Type B pancreatic cell (in vitro differentiated cells): Measurements from ENCODE around the gene MED8. TPM values are rescaled to one million over a fixed set of nuclear protein-coding genes. Genes with fewer than 3 reads are reported as not detected.
A peak's percentile ranks its signal among the peaks of the same experiment; 100 is the strongest.
"Not testable (repeated sequence)": the region's sequence is repeated elsewhere in the genome, so short reads cannot be mapped to it uniquely, and the experiment has no call there.

Experiments used
- DNase-seq: peaks from one replicate; pipeline ENCODE4 v3.0.0; 2021; ENCODE audit warnings: mixed read lengths; ENCODE audit not compliant: unreplicated experiment; ENCODE audit errors: extremely low spot score
- H3K27ac Mint-ChIP-seq: 2 replicates; pipeline ENCODE4 v1.8.0; 2021; ENCODE audit warnings: mild to moderate bottlenecking, mixed read lengths
- H3K27me3 Mint-ChIP-seq: 2 replicates; pipeline ENCODE4 v1.8.0; 2021; ENCODE audit warnings: mixed read lengths
- H3K36me3 Mint-ChIP-seq: 2 replicates; pipeline ENCODE4 v1.8.0; 2021; ENCODE audit warnings: mixed read lengths
- H3K4me1 Mint-ChIP-seq: one replicate; pipeline ENCODE4 v1.8.0; 2021; ENCODE audit warnings: mixed read lengths; ENCODE audit not compliant: unreplicated experiment
- H3K4me3 Mint-ChIP-seq: 2 replicates; pipeline ENCODE4 v1.8.0; 2021; ENCODE audit warnings: mild to moderate bottlenecking, mixed read lengths
- H3K9me3 Mint-ChIP-seq: 2 replicates; pipeline ENCODE4 v1.8.0; 2021; ENCODE audit warnings: mixed read lengths
- total RNA-seq: library from RNA; stranded (reverse); gene quantifications from 2 replicates; pipeline ENCODE4 v1.2.1, GENCODE V29; 2021; ENCODE audit warnings: low replicate concordance
- TF ChIP-seq, protein P1 (sequence below): fragments of 200-600 bp; sonication (generic); conservative IDR thresholded peaks from 2 replicates; pipeline ENCODE4 v1.5.0; 2021; ENCODE audit warnings: antibody characterized with exemption, mild to moderate bottlenecking

The MED8 gene
- total RNA-seq, 1 donor from 2014 or later, result 37.2 TPM

DNA sequence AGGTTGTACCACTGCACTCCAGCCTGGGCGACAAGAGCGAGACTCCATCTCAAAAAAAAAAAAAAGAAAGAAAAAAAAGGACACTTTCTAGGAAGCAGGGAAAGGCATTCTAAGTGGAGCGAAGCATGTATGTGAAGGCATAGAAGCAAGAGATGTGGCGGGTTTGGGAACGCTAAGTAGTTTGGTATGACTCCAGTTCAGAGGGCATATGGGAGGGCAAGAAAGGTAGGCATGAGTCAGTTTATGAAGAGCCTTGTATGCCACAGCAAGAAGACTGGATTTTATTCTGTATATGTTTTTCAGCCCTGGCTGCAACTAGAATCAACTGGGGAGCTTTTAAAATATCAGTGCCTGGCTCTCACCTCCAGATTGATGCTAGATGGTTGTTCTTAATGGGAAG, 17.4 kb downstream of the MED8 start:
- no peaks in the 10 kb centered on the region for H3K27me3 Mint-ChIP-seq
- H3K27ac Mint-ChIP-seq, result no peak overlapping the region
- H3K4me1 Mint-ChIP-seq, result peaks cover 12% of the 10 kb centered on the region
- no peaks in the 10 kb centered on the region for H3K36me3 Mint-ChIP-seq
- DNase-seq, result no peak
- no peaks in the 10 kb centered on the region for H3K9me3 Mint-ChIP-seq
- TF ChIP-seq, protein P1, sequence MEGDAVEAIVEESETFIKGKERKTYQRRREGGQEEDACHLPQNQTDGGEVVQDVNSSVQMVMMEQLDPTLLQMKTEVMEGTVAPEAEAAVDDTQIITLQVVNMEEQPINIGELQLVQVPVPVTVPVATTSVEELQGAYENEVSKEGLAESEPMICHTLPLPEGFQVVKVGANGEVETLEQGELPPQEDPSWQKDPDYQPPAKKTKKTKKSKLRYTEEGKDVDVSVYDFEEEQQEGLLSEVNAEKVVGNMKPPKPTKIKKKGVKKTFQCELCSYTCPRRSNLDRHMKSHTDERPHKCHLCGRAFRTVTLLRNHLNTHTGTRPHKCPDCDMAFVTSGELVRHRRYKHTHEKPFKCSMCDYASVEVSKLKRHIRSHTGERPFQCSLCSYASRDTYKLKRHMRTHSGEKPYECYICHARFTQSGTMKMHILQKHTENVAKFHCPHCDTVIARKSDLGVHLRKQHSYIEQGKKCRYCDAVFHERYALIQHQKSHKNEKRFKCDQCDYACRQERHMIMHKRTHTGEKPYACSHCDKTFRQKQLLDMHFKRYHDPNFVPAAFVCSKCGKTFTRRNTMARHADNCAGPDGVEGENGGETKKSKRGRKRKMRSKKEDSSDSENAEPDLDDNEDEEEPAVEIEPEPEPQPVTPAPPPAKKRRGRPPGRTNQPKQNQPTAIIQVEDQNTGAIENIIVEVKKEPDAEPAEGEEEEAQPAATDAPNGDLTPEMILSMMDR, result no peak
- H3K4me3 Mint-ChIP-seq, result no peak overlapping the region

DNA sequence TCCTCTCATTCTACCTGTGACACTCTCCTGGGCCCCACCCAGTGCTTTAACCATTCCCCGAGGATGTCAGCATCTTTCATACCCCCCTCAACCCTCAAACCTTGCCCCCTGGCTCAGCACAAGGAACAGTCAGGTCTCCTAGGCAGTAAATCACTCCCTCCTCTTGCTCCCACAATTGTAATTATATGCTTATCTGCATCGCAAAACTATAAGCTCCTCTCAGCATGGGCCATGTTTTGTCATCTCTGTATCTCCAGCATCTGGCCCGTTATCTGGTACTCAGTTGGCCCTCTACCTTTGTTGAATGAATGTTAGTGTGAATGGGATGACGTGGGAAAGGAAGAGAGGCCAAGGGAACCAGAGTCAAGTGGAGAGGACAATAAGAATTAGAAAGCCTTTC, 19.0 kb downstream of the MED8 start:
- Mint-ChIP-seq H3K4me3 (peak overlapping the region; percentile 30), H3K9me3 (no peaks in the 10 kb centered on the region), H3K27ac (no peak overlapping the region), H3K27me3 (no peaks in the 10 kb centered on the region), H3K4me1 (peaks cover 16% of the 10 kb centered on the region), H3K36me3 (peaks cover 7% of the 10 kb centered on the region)
- TF ChIP-seq, protein P1, result no peak
- DNase-seq, result no peak

DNA sequence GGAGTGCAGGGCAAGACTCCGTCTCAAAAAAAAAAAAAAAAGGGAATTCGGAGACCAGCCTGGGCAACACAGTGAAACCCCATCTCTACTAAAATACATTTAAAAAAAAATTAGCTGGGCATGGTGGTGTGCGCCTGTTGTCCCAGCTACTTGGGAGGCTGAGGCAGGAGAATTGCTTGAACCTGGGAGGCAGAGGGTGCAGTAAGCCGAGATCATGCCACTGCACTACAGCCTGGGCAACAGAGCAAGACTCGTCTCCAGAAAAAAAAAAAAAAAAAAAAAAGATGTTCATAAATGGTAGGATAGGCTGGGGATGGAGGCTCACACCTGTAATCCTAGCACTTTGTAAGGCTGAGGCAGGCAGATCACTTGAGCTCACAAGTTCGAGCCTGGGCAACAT, 19.8 kb downstream of the MED8 start:
- not testable (repeated sequence) for H3K9me3 Mint-ChIP-seq, H3K27ac Mint-ChIP-seq, H3K4me3 Mint-ChIP-seq, DNase-seq, H3K27me3 Mint-ChIP-seq
- peaks cover 22% of the 10 kb centered on the region for H3K4me1 Mint-ChIP-seq
- H3K36me3 Mint-ChIP-seq, result peaks cover 13% of the 10 kb centered on the region

DNA sequence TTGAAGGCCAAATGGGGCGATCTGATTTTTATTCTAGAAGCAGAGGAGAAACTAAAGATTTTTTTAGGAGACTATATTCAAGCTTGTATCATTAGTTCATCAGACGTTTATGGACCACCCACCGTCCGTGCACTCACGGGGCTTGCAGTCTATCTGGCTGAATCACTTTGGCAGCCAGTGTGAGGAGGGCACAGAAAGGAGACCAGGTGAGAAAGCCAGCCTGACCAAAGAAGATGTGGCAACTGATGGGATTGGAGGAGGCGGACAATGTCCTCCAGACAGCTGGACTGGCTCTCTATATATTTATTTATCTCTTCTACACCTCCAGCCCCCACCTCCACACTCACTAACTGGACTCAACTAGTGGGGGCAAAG, 21.0 kb downstream of the MED8 start:
- TF ChIP-seq, protein P1, result no peak
- no peaks in the 10 kb centered on the region for H3K9me3 Mint-ChIP-seq
- no peaks in the 10 kb centered on the region for H3K27me3 Mint-ChIP-seq
- H3K4me3 Mint-ChIP-seq, result peak overlapping the region; percentile 88
- H3K4me1 Mint-ChIP-seq, result peaks cover 22% of the 10 kb centered on the region
- peaks cover 23% of the 10 kb centered on the region for H3K36me3 Mint-ChIP-seq
- H3K27ac Mint-ChIP-seq, result peak overlapping the region; percentile 90
- DNase-seq, result no peak

DNA sequence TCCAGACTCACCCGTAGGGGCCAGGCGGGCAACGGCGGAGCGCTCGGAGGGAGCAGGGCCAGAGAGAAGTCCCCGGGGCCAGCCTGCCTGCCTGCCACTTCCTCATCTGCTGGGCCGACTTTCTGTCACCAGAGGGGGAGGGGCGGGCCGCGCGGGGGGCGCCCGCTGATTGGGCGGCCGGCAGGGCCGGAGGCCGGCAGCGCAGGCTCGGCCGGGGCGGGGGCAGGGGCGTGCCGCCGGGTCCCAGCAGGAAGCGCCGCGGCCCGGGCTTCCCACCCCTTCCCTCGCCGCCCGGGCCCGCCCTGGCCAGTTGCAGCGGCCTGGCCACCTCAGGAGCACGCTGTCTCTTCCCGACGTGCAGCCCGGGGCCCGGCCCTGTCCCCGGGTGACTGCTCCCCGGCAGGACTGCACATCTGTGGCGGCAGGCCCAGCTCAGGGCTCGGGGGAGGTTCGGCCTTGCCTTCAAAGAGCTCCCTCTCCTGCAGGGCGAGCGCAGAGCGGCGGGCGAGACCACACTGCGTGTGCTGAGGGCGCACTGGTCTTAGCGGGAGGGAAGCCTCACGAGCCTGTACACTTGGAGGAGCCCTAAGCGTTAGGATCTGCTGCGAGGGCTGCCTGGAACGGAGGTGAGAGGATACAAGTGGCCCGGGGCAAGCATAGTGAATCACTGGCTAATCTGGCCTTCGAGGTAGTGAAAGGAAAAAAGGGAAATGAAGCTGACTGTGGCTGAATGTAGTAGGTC, 21.5 kb downstream of the MED8 start, which contains the start of gene ELOVL1:
TSS of gene ELOVL1 (minus strand) at position 108 of the 742 bp plus-strand sequence. CDS start 2,402 bp downstream, outside the sequence.
- H3K4me1 Mint-ChIP-seq, result peaks cover 22% of the 10 kb centered on the region
- H3K27me3 Mint-ChIP-seq, result no peaks in the 10 kb centered on the region
- TF ChIP-seq, protein P1, result peak; percentile 35
- peaks cover 25% of the 10 kb centered on the region for H3K36me3 Mint-ChIP-seq
- peak within 1 kb of the TSS; percentile 90 for H3K4me3 Mint-ChIP-seq
- H3K27ac Mint-ChIP-seq, result peak within 1 kb of the TSS; percentile 91
- H3K9me3 Mint-ChIP-seq, result no peaks in the 10 kb centered on the region
- peak; percentile 91 for DNase-seq

DNA sequence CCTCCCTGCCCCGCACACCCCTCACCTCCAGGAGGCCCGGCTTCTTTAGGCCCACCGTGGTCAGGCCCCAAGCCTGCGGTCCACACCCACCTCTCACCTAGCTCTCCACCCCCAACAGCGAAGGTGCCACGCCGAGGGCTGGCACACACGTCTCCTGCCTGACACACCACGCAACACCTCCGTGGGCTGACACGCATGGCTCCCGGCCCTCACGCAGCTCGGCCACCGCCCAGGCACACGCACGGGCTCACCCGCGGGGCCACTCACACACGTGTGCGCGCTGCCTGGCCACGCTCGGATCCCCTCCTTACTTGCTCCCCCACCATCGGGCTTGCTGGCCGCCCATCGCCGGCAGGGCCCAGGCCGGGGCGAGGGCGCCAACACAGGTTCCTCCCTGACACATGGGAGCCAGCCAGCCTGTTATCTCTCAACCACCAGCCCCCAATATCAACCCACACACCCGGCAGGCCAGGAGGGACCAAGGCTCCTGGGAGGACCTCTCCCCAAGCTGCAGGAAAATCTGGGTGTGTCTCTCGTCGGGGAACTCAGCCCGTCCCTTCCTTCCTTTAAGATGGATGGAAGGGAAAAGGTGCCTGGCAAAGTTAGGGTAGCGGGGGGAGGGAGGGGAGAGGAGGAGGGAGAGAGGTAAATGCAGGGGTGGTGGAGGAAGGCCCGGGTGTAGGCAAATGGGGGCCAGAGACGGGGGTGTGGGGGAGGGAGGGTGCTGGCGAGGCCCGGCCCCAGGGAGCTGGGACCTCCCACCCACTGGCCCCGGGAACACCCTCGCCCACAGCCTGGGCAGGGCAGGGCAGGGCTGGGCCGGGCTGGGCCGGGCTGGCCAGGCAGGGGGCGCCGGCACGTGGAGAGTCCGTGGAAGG, 22.3 kb downstream of the MED8 start:
- H3K27ac Mint-ChIP-seq, result peak overlapping the region; percentile 91
- H3K27me3 Mint-ChIP-seq, result no peaks in the 10 kb centered on the region
- TF ChIP-seq, protein P1, result no peak

More for the DNA sequence above, 22.3 kb downstream of the MED8 start:
- peaks cover 22% of the 10 kb centered on the region for H3K4me1 Mint-ChIP-seq
- peaks cover 28% of the 10 kb centered on the region for H3K36me3 Mint-ChIP-seq
- DNase-seq, result no peak
- no peaks in the 10 kb centered on the region for H3K9me3 Mint-ChIP-seq
- peak overlapping the region; percentile 90 for H3K4me3 Mint-ChIP-seq
